Astrocyte (in vitro differentiated cells and primary cell): ENCODE data around the gene DOCK1. TPM values are rescaled to one million over a fixed set of nuclear protein-coding genes. Genes with fewer than 3 reads are reported as not detected.

ENCODE experiments used
- DNase-seq: peaks from one replicate; pipeline ENCODE4 v3.0.0-alpha.2; 2010; ENCODE audit warnings: low read depth
- FAIRE-seq: peaks from 2 replicates; lab custom pipeline; 2011; peaks lifted over from hg19 to GRCh38; lab: Jason Lieb, UNC
- H2AFZ ChIP-seq: 2 replicates; pipeline ENCODE4 v1.6.0; 2012; ENCODE audit warnings: low read depth, low read length, inconsistent platforms
- H3K27ac ChIP-seq: 2 replicates; pipeline ENCODE4 v1.5.1; 2011; ENCODE audit warnings: low read depth, low read length, inconsistent platforms
- H3K27me3 ChIP-seq: 2 replicates; pipeline ENCODE4 v1.6.0; 2011; ENCODE audit warnings: low read length, inconsistent platforms; ENCODE audit not compliant: insufficient read depth
- H3K36me3 ChIP-seq: 2 replicates; pipeline ENCODE4 v1.5.1; 2011; ENCODE audit warnings: low read length, inconsistent platforms; ENCODE audit not compliant: insufficient read depth
- H3K4me1 ChIP-seq: 2 replicates; pipeline ENCODE4 v1.5.1; 2011; ENCODE audit warnings: low read length, inconsistent platforms; ENCODE audit not compliant: insufficient read depth
- H3K4me2 ChIP-seq: 2 replicates; pipeline ENCODE4 v1.6.0; 2012; ENCODE audit warnings: low read length, inconsistent platforms
- H3K4me3 ChIP-seq: 2 replicates; pipeline ENCODE4 v1.5.1; 2011; ENCODE audit warnings: low read depth, mild to moderate bottlenecking, low read length, inconsistent platforms; ENCODE audit not compliant: insufficient read depth
- H3K79me2 ChIP-seq: 2 replicates; pipeline ENCODE4 v1.6.0; 2012; ENCODE audit warnings: mild to moderate bottlenecking, low read length, inconsistent platforms; ENCODE audit not compliant: insufficient read depth
- H3K9ac ChIP-seq: 2 replicates; pipeline ENCODE4 v1.6.0; 2012; ENCODE audit warnings: mild to moderate bottlenecking, low read length, inconsistent platforms
- H3K9me3 ChIP-seq: 2 replicates; pipeline ENCODE4 v1.5.1; 2012; ENCODE audit warnings: low read depth, mild to moderate bottlenecking, low read length, inconsistent platforms; ENCODE audit not compliant: insufficient read depth
- H4K20me1 ChIP-seq: 2 replicates; pipeline ENCODE4 v1.6.0; 2012; ENCODE audit warnings: low read length, inconsistent platforms; ENCODE audit not compliant: insufficient read depth
- H3K27ac Mint-ChIP-seq: one replicate; pipeline ENCODE4 v1.8.0; 2021; ENCODE audit warnings: mild to moderate bottlenecking, mixed read lengths; ENCODE audit not compliant: unreplicated experiment
- H3K27me3 Mint-ChIP-seq: one replicate; pipeline ENCODE4 v1.8.0; 2021; ENCODE audit warnings: low read depth, mixed read lengths; ENCODE audit not compliant: unreplicated experiment
- H3K36me3 Mint-ChIP-seq: one replicate; pipeline ENCODE4 v1.8.0; 2021; ENCODE audit warnings: low read depth, mixed read lengths; ENCODE audit not compliant: unreplicated experiment
- H3K4me1 Mint-ChIP-seq: one replicate; pipeline ENCODE4 v1.8.0; 2021; ENCODE audit warnings: low read depth, mixed read lengths; ENCODE audit not compliant: unreplicated experiment
- H3K4me3 Mint-ChIP-seq: one replicate; pipeline ENCODE4 v1.8.0; 2021; ENCODE audit warnings: mild to moderate bottlenecking, moderate library complexity, mixed read lengths; ENCODE audit not compliant: unreplicated experiment
- H3K9me3 Mint-ChIP-seq: one replicate; pipeline ENCODE4 v1.8.0; 2021; ENCODE audit warnings: mild to moderate bottlenecking, mixed read lengths; ENCODE audit not compliant: unreplicated experiment
- CTCF ChIP-seq: IDR thresholded peaks from 2 replicates; pipeline ENCODE4 v1.5.1; 2011; ENCODE audit warnings: low read depth, mild to moderate bottlenecking, inconsistent platforms, low read length, moderate library complexity; ENCODE audit not compliant: insufficient read depth
- EZH2 ChIP-seq: IDR thresholded peaks from 2 replicates; pipeline ENCODE4 v1.6.1; 2012; ENCODE audit warnings: mild to moderate bottlenecking, low read length, inconsistent platforms; ENCODE audit not compliant: insufficient read depth
- total RNA-seq: library from RNA; stranded (reverse); gene quantifications from 2 replicates; pipeline ENCODE4 v1.2.1, GENCODE V29; 2021

The DOCK1 gene
- total RNA-seq, 1 donor from 2014 or later, result 42.5 TPM

DNA sequence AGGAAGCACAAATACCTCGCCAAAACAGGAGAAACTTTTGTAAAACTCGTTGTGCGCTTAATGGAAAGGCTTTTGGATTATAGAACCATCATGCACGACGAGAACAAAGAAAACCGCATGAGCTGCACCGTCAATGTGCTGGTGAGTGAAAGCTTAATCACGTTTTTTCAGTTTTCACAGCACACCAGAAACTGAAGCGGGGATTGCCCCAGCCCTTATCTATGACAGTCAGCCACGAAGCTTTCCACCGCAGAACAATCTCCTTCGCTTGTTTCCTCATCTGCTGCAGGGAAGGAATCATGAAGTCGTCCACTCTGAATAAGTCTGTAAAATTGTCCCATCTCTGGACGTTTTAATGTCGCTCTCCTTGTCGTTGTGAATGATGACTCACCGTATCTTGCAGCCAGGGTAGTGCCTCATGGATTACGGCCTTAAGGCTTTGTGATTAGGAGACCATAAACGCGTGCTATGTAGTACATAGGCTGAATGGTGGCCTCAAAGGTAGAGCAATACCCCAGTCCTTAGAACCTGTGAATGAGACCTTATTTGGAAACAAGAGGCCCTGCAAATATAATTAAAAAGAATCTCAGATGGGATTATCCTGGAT lies 468.9 kb downstream of the DOCK1 start:
- DNase-seq, result no peak
- Histone ChIP-seq H2AFZ (no peak overlapping the region), H3K27me3 (no peaks in the 10 kb centered on the region), H3K4me1 (no peaks in the 10 kb centered on the region), H3K4me3 (no peak overlapping the region), H3K79me2 (no peaks in the 10 kb centered on the region), H3K27ac (no peak overlapping the region), H3K36me3 (peaks cover 12% of the 10 kb centered on the region), H3K9ac (no peak overlapping the region), H3K4me2 (no peak overlapping the region), H3K9me3 (no peaks in the 10 kb centered on the region), H4K20me1 (no peaks in the 10 kb centered on the region)
- no peaks in the 10 kb centered on the region for H3K9me3 Mint-ChIP-seq
- H3K27ac Mint-ChIP-seq, result no peak overlapping the region
- H3K36me3 Mint-ChIP-seq, result peaks cover 14% of the 10 kb centered on the region
- no peak for FAIRE-seq
- no peak overlapping the region for H3K4me3 Mint-ChIP-seq
- TF ChIP-seq CTCF (no peak), EZH2 (no peak)
- H3K4me1 Mint-ChIP-seq, result no peaks in the 10 kb centered on the region
- H3K27me3 Mint-ChIP-seq, result no peaks in the 10 kb centered on the region

- no peak overlapping the region for H3K4me3 Mint-ChIP-seq
- H3K4me2 ChIP-seq, result no peak overlapping the region
- peaks cover 12% of the 10 kb centered on the region for H3K36me3 Mint-ChIP-seq
- H3K79me2 ChIP-seq, result no peaks in the 10 kb centered on the region
- H3K9me3 Mint-ChIP-seq, result no peaks in the 10 kb centered on the region
- no peak overlapping the region for H3K4me3 ChIP-seq
- no peaks in the 10 kb centered on the region for H3K4me1 ChIP-seq
- H3K27ac ChIP-seq, result no peak overlapping the region
- no peaks in the 10 kb centered on the region for H4K20me1 ChIP-seq
- no peaks in the 10 kb centered on the region for H3K27me3 Mint-ChIP-seq
- H3K27ac Mint-ChIP-seq, result no peak overlapping the region
- DNase-seq (no peak), FAIRE-seq (no peak)
- no peaks in the 10 kb centered on the region for H3K27me3 ChIP-seq
- H3K4me1 Mint-ChIP-seq, result no peaks in the 10 kb centered on the region
- no peaks in the 10 kb centered on the region for H3K9me3 ChIP-seq
- H3K9ac ChIP-seq, result no peak overlapping the region
- TF ChIP-seq EZH2 (no peak), CTCF (no peak)
- no peak overlapping the region for H2AFZ ChIP-seq
- peaks cover 12% of the 10 kb centered on the region for H3K36me3 ChIP-seq
Observed at GRCh38 chr10:127374901-127375300, 469.7 kb downstream of the DOCK1 start.

- Mint-ChIP-seq H3K27me3 (no peaks in the 10 kb centered on the region), H3K9me3 (no peaks in the 10 kb centered on the region), H3K4me3 (no peak overlapping the region), H3K4me1 (no peaks in the 10 kb centered on the region), H3K27ac (no peak overlapping the region), H3K36me3 (peaks cover 11% of the 10 kb centered on the region)
- TF ChIP-seq CTCF (no peak), EZH2 (no peak)
- no peak overlapping the region for H3K9ac ChIP-seq
- H3K4me2 ChIP-seq, result no peak overlapping the region
- no peaks in the 10 kb centered on the region for H3K27me3 ChIP-seq
- no peaks in the 10 kb centered on the region for H3K9me3 ChIP-seq
- H3K79me2 ChIP-seq, result no peaks in the 10 kb centered on the region
- peaks cover 12% of the 10 kb centered on the region for H3K36me3 ChIP-seq
- FAIRE-seq (no peak), DNase-seq (no peak)
- H3K27ac ChIP-seq, result no peak overlapping the region
- no peaks in the 10 kb centered on the region for H4K20me1 ChIP-seq
- H3K4me3 ChIP-seq, result no peak overlapping the region
- no peak overlapping the region for H2AFZ ChIP-seq
- no peaks in the 10 kb centered on the region for H3K4me1 ChIP-seq
Observed at GRCh38 chr10:127375461-127375860, 470.2 kb downstream of the DOCK1 start.
